Measurements from ENCODE around the gene AUH. TPM values are rescaled to one million over a fixed set of nuclear protein-coding genes. Genes with fewer than 3 reads are reported as not detected.

The AUH gene
- total and polyA plus RNA-seq, 9 of the 15 experiments (the other 6 are each of a cell fraction or from before 2014, with no cell fraction given) = 3.4 to 29.0 (median 10.1) TPM

GRCh38 chr9:91217388-91217787 is 144.3 kb downstream of the AUH start:
- H3K36me3 ChIP-seq (ENCODE audit: control insufficient read depth, insufficient read depth, low read length) = no peaks in the 10 kb centered on the region
- TF ChIP-seq ZKSCAN3 (CRISPR knock-in tag; IDR thresholded peaks at IDR 0.05) (no peak), ZNF740 (CRISPR knock-in tag; IDR thresholded peaks at IDR 0.05) (no peak), ZNF740 (tag; IDR thresholded peaks at IDR 0.05) (no peak), CEBPG (CRISPR knock-in tag; IDR thresholded peaks at IDR 0.05) (no peak), CEBPG (tag; conservative IDR thresholded peaks at IDR 0.05 in 1 of 2, IDR thresholded peaks at IDR 0.05 in 1 of 2) (no peak)
- ChIA-PET CTCF (ENCODE audit: low intra/inter-chr PET ratio) (no interaction called here), POLR2A (no interaction called here)
- no peaks in the 10 kb centered on the region for H3K27me3 ChIP-seq (ENCODE audit: control insufficient read depth in 2 of 2, insufficient read depth in 2 of 2, low read length in 2 of 2)
- H3K27ac ChIP-seq (ENCODE audit: extremely low read depth, low read depth, low read length) = no peak overlapping the region
- WGBS (ENCODE audit: insufficient coverage, low coverage, missing lambda C conversion rate) = 91% methylated on average over 1 of the region's 1 CpG
- H3K4me3 ChIP-seq = no peak overlapping the region
- no peaks in the 10 kb centered on the region for H3K4me1 ChIP-seq (replicated peaks in 1 of 2; ENCODE audit: control insufficient read depth in 2 of 2, insufficient read depth in 2 of 2, low read length in 2 of 2)
- H4K20me1 ChIP-seq (replicated peaks; ENCODE audit: control insufficient read depth, insufficient read depth, low read length) = no peaks in the 10 kb centered on the region
- ATAC-seq (no peak), FAIRE-seq (no peak), DNase-seq (ENCODE audit: extremely low read depth in 1 of 4, low spot score in 3 of 4) (no peak)
- no peaks in the 10 kb centered on the region for H3K9me1 ChIP-seq (ENCODE audit: control insufficient read depth, insufficient read depth, low read length)
- intact Hi-C loops (cut with micrococcal nuclease) (no loop called here), in situ Hi-C loops (cut with MboI) (no loop called here)
- H3K9ac ChIP-seq (ENCODE audit: insufficient read depth in 1 of 2, low read depth in 2 of 2, low read length in 2 of 2) = no peak overlapping the region
- H3K4me2 ChIP-seq (ENCODE audit: insufficient read depth, low read length) = no peak overlapping the region
- no peak overlapping the region for H2AFZ ChIP-seq (ENCODE audit: low read depth, low read length)
- no TSS peak for BruUV-seq (replicated peaks)
- no peaks in the 10 kb centered on the region for H3K9me3 ChIP-seq (replicated peaks; ENCODE audit: control insufficient read depth, insufficient read depth, low read depth, low read length)
- no peaks in the 10 kb centered on the region for H3K79me2 ChIP-seq (ENCODE audit: control insufficient read depth, insufficient read depth, low read length)

GRCh38 chr9:91214867-91215266 is 146.9 kb downstream of the AUH start:
- no peak for DNase-seq (ENCODE audit: extremely low read depth in 1 of 4, low spot score in 3 of 4)
- POLR2A ChIA-PET = no interaction called here
- in situ Hi-C loops (cut with MboI) (no loop called here), intact Hi-C loops (cut with micrococcal nuclease) (no loop called here)
- H2AFZ ChIP-seq (ENCODE audit: low read depth, low read length) = no peak overlapping the region
- no peaks in the 10 kb centered on the region for H3K4me1 ChIP-seq (replicated peaks in 1 of 2; ENCODE audit: control insufficient read depth in 2 of 2, insufficient read depth in 2 of 2, low read length in 2 of 2)
- CTCF ChIA-PET (ENCODE audit: low intra/inter-chr PET ratio) = no interaction called here
- no peak for ATAC-seq
- TF ChIP-seq ZBTB33 (CRISPR knock-in tag; IDR thresholded peaks at IDR 0.05) (no peak), GATAD2B (IDR thresholded peaks at IDR 0.05; ENCODE audit: borderline replicate concordance) (no peak), ZFP36 (IDR thresholded peaks at IDR 0.05; ENCODE audit: low read depth, low read length, partially characterized antibody) (no peak), OTX1 (CRISPR knock-in tag; IDR thresholded peaks at IDR 0.05) (no peak), ZNF140 (CRISPR knock-in tag; IDR thresholded peaks at IDR 0.05) (no peak), CREM (IDR thresholded peaks at IDR 0.05; ENCODE audit: low read depth) (no peak)
- H3K27me3 ChIP-seq (ENCODE audit: control insufficient read depth in 2 of 2, insufficient read depth in 2 of 2, low read length in 2 of 2) = no peaks in the 10 kb centered on the region
- WGBS (ENCODE audit: insufficient coverage, low coverage, missing lambda C conversion rate) = 11% methylated on average over 3 of the region's 3 CpGs
- no peaks in the 10 kb centered on the region for H3K79me2 ChIP-seq (ENCODE audit: control insufficient read depth, insufficient read depth, low read length)
- no peak overlapping the region for H3K4me3 ChIP-seq
- no TSS peak for BruUV-seq (replicated peaks)
- H4K20me1 ChIP-seq (replicated peaks; ENCODE audit: control insufficient read depth, insufficient read depth, low read length) = no peaks in the 10 kb centered on the region
- H3K9me1 ChIP-seq (ENCODE audit: control insufficient read depth, insufficient read depth, low read length) = no peaks in the 10 kb centered on the region
- no peak overlapping the region for H3K9ac ChIP-seq (ENCODE audit: insufficient read depth in 1 of 2, low read depth in 2 of 2, low read length in 2 of 2)
- no peak overlapping the region for H3K4me2 ChIP-seq (ENCODE audit: insufficient read depth, low read length)
- no peaks in the 10 kb centered on the region for H3K36me3 ChIP-seq (ENCODE audit: control insufficient read depth, insufficient read depth, low read length)
- no peak overlapping the region for H3K27ac ChIP-seq (ENCODE audit: extremely low read depth, low read depth, low read length)
- no peak for FAIRE-seq
- H3K9me3 ChIP-seq (replicated peaks; ENCODE audit: control insufficient read depth, insufficient read depth, low read depth, low read length) = no peaks in the 10 kb centered on the region

Data from K562 (cell line).